Measurements from ENCODE around the gene KAT8. TPM values are rescaled to one million over a fixed set of nuclear protein-coding genes. Genes with fewer than 3 reads are reported as not detected.

KAT8 gene
- total RNA-seq, 4 donors from 2014 or later = 90.0 to 121 (median 113) TPM

DNA sequence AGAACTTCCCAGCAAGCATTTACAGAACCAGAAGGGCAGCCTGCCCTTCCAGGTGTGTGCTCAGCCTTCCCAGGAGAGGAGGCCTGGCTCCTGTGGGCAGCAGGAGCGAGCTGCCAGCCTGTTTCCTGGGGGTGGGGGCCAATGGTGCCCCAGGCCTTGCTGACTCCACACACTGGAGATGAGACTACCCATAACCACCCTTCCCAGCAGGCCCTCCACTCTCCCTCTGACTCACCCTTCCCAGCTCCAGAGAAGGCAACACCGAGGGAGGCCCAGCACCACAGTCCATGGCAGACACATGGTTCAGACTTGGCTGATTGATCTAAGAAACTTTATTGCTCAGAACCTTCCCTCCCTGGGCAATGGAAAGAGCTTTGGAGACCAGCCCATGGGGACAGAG is 26.9 kb upstream of the KAT8 start:
- Histone ChIP-seq H3K4me1 (peaks cover 9% of the 10 kb centered on the region in 2 donors), H3K27me3 (no peaks in the 10 kb centered on the region), H3K27ac (no peak overlapping the region), H3K4me3 (replicated peaks in 1 of 3) (no peak overlapping the region), H3K9me3 (no peaks in the 10 kb centered on the region), H3K36me3 (peaks cover 4 to 6% of the 10 kb centered on the region in 2 donors)
- intact Hi-C loops (cut with DNase I) = loop anchor here (10.0 kb wide), 1 partner anchor 84 kb away; no protein-coding TSS in a partner anchor
- DNase-seq = no peak
- WGBS, 2 donors = 86 to 92% methylated on average over 2 of the region's 2 CpGs
- TF ChIP-seq, protein P1, sequence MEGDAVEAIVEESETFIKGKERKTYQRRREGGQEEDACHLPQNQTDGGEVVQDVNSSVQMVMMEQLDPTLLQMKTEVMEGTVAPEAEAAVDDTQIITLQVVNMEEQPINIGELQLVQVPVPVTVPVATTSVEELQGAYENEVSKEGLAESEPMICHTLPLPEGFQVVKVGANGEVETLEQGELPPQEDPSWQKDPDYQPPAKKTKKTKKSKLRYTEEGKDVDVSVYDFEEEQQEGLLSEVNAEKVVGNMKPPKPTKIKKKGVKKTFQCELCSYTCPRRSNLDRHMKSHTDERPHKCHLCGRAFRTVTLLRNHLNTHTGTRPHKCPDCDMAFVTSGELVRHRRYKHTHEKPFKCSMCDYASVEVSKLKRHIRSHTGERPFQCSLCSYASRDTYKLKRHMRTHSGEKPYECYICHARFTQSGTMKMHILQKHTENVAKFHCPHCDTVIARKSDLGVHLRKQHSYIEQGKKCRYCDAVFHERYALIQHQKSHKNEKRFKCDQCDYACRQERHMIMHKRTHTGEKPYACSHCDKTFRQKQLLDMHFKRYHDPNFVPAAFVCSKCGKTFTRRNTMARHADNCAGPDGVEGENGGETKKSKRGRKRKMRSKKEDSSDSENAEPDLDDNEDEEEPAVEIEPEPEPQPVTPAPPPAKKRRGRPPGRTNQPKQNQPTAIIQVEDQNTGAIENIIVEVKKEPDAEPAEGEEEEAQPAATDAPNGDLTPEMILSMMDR (IDR thresholded peaks at IDR 0.05) = no peak
- no peak for TF ChIP-seq POLR2A (IDR thresholded peaks at IDR 0.05)

DNA sequence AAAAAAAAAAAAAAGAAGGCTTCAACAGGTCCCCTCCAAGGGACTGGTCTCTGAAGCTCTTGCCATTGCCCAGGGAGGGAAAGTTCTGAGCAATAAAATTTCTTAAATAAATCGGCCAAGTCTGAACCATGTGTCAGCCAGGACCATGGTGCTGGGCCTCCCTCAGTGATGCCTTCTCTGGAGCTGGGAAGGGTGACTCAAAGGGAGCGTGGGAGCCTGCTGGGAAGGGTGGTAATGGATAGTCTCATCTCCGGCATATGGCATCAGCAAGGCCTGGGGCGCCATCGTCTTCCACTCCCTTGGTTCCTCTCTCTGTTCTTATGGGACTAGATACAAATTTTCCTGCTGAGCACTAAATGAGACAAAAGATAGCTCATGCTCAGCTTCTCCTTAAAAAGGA is 25.1 kb upstream of the KAT8 start:
- no peak for DNase-seq
- no peak overlapping the region for H3K27ac ChIP-seq

DNA sequence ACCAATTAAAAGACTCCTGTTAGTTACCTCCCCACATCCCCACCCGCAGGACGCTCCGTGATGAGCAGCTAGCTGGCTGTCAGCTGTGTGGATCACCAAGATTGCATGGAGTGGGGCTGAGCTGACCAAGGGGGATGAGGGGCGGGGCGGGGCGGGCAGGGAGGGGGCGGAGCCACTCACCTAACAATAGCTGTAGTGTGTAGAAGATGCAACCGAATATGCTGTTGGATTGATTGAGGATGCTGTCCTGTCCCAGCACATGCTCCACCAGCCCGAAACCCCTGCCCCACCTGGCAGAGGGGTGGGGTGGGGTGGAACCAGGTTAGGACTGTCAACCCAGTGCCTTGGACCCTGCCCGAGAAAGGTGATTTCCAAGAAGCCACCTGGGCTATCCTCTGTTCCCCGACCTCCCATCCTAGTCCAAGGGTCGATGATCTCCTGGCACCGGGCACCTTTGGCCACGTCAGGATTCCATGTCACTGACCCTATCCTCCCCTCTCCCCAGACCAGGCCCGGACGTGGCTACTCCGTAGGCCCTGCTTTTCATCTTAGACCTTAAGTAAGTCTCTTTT is 24.2 kb upstream of the KAT8 start:
- 48 to 53% methylated on average over 14 to 16 of the region's 17 CpGs for WGBS, 2 donors
- peaks cover 4 to 6% of the 10 kb centered on the region in 2 donors for H3K36me3 ChIP-seq
- H3K9me3 ChIP-seq = no peaks in the 10 kb centered on the region
- TF ChIP-seq, protein P1 (IDR thresholded peaks at IDR 0.05) = no peak
- TF ChIP-seq POLR2A (IDR thresholded peaks at IDR 0.05) = no peak
- H3K4me3 ChIP-seq (replicated peaks in 1 of 3) = no peak overlapping the region
- no peak overlapping the region for H3K27ac ChIP-seq
- no peak for DNase-seq
- peaks cover 9% of the 10 kb centered on the region in 2 donors for H3K4me1 ChIP-seq
- H3K27me3 ChIP-seq = no peaks in the 10 kb centered on the region
- intact Hi-C loops (cut with DNase I) = loop anchor here (10.0 kb wide), 1 partner anchor 82 kb away; no protein-coding TSS in a partner anchor

More for the DNA sequence above, 25.1 kb upstream of the KAT8 start:
- H3K4me1 ChIP-seq = peaks cover 9% of the 10 kb centered on the region in 2 donors
- no peak for TF ChIP-seq POLR2A (IDR thresholded peaks at IDR 0.05)
- TF ChIP-seq, protein P1 (IDR thresholded peaks at IDR 0.05) = no peak
- H3K27me3 ChIP-seq = no peaks in the 10 kb centered on the region
- H3K4me3 ChIP-seq (replicated peaks in 1 of 3) = no peak overlapping the region
- intact Hi-C loops (cut with DNase I) = loop anchor here (10.0 kb wide), 1 partner anchor 82 kb away; no protein-coding TSS in a partner anchor
- no peaks in the 10 kb centered on the region for H3K9me3 ChIP-seq
- H3K36me3 ChIP-seq = peaks cover 4 to 6% of the 10 kb centered on the region in 2 donors
- 97 to 98% methylated on average over 5 of the region's 5 CpGs for WGBS, 2 donors

DNA sequence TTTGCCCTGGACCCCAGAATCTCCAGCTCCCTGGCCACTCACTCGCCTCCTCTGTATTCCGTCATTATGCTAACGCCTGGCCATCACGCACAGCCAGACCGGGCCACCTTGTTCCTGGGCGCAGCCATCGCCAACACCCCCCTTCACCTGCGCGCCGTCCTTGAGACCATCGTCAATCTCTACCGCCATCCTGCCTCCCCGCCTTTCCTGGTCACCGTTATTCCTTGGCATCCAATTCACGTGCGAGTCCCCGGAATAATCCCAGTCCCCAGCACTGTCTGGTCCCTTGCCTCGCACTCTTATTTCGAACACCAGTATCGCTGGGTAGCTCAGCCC is 23.4 kb upstream of the KAT8 start:
- H3K27ac ChIP-seq = peak overlapping the region; percentile 51 to 81 (median 75)
- intact Hi-C loops (cut with DNase I) = loop anchor here (10.0 kb wide), 1 partner anchor 81 kb away; no protein-coding TSS in a partner anchor
- H3K27me3 ChIP-seq = no peaks in the 10 kb centered on the region
- H3K4me1 ChIP-seq = peaks cover 9% of the 10 kb centered on the region in 2 donors
- peak overlapping the region; percentile 47 to 65 (median 58) for H3K4me3 ChIP-seq (replicated peaks in 1 of 3)
- peak; percentile 25 to 33 for DNase-seq
- TF ChIP-seq POLR2A (IDR thresholded peaks at IDR 0.05) = no peak
- TF ChIP-seq, protein P1 (IDR thresholded peaks at IDR 0.05) = no peak
- no peaks in the 10 kb centered on the region for H3K9me3 ChIP-seq
- 0 to 2% methylated on average over 20 of the region's 20 CpGs for WGBS, 2 donors
- peaks cover 4 to 6% of the 10 kb centered on the region in 2 donors for H3K36me3 ChIP-seq

DNA sequence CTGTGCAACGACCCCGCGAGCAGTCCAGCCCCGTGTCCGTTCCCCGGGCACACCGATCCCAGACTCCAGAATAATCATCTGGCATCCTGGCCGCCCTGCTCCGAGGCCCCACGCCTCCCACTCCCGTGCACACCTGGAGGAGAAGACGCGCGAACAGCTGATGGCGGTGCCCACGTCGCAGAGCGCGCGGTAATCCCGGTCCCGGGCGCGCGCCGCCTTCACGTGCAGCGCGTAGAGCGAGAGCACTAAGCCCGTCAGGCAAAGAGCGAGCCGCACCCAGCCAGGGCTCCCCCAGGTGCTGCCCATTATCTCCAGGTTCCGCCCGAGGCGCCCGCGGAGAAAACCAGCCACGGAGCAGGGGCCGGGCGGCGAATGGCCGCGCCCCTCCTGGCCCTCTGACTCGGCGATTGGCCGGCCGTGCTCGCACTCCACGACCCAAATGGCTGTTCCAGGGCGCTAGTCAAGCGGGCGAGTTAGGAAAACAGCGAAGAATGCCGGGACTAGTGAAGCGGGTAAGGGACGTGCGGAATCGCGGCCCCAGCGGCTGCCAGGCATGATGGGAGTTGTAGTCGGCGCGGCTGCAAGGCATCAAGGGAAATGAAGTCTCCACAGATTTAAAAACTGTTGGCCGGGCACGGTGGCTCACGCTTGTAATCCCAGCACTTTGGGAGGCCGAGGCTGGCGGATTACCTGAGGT is 22.9 kb upstream of the KAT8 start, which contains the start of gene VKORC1:
VKORC1 (minus strand) TSS at position 374 of the 697 bp plus-strand sequence; CDS start at position 306, 68 bp downstream.
- TF ChIP-seq, protein P1 (IDR thresholded peaks at IDR 0.05) = no peak
- TF ChIP-seq POLR2A (IDR thresholded peaks at IDR 0.05) = peak in 1 of 2 donors; percentile 80

More for the DNA sequence above, 22.9 kb upstream of the KAT8 start, which contains the start of gene VKORC1:
- H3K36me3 ChIP-seq = peaks cover 4 to 6% of the 10 kb centered on the region in 2 donors
- intact Hi-C loops (cut with DNase I) = loop anchor here (10.0 kb wide), 1 partner anchor 80 kb away; no protein-coding TSS in a partner anchor
- no peaks in the 10 kb centered on the region for H3K27me3 ChIP-seq
- peak within 1 kb of the TSS; percentile 47 to 65 (median 58) for H3K4me3 ChIP-seq (replicated peaks in 1 of 3)
- no peaks in the 10 kb centered on the region for H3K9me3 ChIP-seq
- DNase-seq = peak; percentile 96 to 97
- peak within 1 kb of the TSS; percentile 51 to 81 (median 75) for H3K27ac ChIP-seq
- WGBS, 2 donors = 0% methylated on average over 19 to 42 of the region's 69 CpGs
- peaks cover 9% of the 10 kb centered on the region in 2 donors for H3K4me1 ChIP-seq
